NOMO-1 (cell line): Measurements from ENCODE around the gene DAAM2.

Experiments
- DNase-seq, 2 experiments: peaks; one replicate each; lab custom pipeline; 2025; ENCODE audit not compliant: unreplicated experiment in 2 of 2; lab: John Stamatoyannopoulos, UW

The DAAM2 gene

DNA sequence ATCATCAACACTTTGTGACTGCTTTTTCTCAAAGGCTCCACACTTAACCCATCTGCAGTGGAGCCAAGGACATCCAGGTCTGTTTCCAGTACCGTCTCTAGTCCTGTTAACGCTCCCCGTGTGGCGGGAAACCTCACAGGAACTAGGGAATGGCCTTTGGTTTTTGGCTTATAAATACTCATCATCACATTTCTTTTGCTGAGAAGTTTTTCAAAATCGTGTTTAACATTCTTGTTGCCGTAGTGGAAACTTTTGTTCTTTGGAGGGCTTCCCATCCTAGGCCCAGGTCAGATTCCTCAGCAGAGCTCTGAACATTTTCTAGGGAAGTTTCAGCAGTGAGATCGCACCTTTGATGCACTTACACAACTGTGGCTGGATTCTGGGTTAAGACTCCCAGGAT is 24.6 kb downstream of the DAAM2 start:
- DNase-seq, result no peak

DNA sequence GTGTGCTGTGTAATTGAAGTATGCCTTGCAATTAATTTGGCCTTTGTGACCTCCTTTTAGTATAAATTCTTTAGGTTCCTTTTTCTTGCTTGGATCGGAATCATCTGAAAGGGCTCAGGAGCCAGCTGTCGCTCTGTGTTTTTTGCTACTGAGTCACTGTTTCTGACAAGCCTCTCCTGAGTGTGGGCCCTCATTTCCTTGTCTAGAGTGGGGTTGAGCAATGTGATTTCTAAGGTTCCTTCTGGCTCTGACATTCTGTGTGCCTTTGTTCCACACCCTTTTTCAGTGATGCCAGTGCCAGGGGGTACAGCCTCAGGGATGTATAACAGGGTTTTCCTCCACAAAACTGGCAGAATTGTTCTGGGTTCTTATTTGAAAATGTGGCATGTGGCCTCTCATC is 26.5 kb downstream of the DAAM2 start:
- DNase-seq, result no peak

DNA sequence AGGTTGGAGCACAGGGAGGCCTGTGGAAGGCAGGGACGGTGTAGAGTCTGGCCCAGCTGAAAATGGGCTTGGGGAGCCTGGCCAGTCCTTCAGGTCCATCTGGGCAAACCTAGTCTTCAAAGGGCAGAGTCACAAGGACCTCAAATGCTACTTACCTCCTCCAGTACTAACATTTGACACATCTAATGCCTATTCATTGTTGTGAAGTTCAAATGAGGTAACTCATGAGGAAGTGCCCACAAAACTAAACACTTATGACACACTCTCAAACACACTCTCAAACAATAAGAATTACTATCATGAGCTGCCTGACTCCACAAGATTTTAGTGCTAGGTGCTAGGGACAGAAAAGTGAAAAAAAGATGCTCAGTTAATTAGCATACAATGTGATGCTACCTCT is 27.1 kb downstream of the DAAM2 start:
- DNase-seq, result no peak

DNA sequence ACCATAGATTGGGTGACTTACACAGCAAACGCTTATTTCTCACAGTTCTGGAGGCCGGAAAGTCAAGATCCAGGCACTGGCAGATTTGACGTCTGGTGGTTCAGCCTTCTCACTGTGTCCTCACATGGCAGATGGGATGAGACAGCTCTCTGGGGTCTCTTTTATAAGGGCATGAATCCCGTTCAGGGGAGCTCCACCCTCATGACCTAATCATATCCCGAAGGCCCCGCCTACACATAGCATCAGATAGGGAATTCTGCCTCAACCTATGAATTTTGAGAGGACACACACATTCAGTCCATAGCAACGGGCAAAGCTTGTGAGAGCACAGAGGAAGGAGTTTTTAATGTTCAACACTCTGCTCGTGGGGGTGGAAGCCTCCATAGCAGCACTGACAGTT is 27.5 kb downstream of the DAAM2 start:
- DNase-seq, result no peak

DNA sequence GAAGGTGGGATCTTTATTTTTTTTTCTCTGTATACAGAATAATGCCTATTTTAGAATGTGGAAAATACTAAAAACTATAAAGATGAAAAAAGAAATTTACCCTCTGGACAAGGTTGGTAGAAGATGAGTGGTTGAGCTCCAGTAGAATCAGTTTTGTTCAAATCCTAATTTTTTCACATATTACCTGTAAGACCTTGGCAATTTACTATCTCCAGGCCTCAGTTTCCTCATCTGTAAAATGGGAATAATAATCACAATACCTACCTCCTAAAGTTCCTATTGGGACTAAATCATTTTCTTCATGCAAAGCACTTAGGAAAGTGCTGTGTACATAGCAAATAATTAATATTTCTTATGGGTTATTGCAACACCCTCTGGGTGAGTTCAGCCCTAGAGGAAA is 28.4 kb downstream of the DAAM2 start:
- DNase-seq, result no peak

DNA sequence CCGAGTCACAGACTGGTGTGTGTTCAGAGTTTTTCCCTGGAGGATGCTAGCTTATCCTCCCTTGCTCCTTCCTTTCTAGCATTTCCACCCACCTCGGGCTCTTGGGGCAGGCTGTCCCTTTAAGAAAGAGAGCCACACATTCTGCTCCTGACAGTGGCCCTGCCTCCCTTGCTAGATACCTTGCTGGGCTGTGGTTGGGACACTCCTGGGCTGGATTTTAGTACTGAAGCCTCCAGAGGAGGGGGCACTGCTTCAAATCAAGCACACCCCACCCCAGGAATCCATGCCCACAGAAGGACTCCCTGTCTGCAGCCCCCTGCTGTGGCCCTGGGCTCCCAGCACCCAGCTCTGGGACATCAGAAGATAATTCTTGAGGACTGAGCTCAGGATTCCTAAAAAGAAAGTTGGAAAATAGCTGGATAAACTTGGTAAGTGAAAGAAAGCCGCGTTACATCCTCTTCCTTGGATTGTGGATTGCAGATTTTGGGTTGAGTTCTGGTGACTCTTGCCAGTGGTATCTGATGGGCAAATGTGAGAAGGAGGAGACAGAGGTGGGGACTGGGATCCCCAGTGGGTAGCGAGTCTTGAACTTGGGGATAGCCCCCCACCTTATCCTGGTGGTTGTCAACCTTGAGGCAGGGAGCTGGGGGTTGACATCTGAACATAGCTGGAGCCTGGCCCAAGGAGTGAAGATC is 29.0 kb downstream of the DAAM2 start:
- no peak for DNase-seq

DNA sequence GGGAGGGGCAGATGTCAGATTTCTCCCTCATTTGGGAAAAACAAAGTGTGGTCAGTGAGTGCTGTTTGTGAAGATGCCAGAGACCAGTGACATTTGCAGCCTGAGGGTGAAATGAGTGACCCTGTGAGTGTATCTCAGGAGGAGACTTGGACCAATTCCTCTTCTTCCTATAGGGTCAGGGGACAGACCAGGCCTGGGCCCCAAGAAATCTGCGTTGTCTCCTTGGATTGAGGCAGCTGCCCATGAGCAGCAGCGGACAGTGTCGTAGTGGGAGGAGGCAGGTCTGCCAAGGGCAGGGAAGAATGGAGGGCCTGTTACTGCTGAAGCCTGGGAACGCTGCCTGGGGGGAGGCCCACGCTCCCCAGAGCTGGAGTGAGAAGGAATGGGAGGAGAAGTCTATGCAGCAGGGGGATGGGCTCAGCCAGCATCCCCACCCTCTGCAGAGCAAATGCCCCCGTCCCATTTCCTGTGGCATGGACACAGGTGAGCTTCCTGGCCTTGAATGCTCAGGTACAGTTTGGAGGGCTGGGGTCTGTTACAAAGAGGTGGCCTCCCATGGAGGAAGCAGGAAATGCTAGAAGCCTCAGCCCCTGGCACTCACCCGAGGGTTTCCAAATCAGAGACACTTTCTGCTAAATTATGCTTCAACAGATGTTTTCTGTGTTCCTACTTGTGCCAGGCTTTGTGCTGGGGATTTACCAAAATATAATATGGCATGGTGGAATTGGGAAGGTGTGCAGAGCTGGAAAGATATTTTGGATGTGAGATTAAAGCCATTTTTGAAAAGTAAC is 29.8 kb downstream of the DAAM2 start:
- no peak for DNase-seq

DNA sequence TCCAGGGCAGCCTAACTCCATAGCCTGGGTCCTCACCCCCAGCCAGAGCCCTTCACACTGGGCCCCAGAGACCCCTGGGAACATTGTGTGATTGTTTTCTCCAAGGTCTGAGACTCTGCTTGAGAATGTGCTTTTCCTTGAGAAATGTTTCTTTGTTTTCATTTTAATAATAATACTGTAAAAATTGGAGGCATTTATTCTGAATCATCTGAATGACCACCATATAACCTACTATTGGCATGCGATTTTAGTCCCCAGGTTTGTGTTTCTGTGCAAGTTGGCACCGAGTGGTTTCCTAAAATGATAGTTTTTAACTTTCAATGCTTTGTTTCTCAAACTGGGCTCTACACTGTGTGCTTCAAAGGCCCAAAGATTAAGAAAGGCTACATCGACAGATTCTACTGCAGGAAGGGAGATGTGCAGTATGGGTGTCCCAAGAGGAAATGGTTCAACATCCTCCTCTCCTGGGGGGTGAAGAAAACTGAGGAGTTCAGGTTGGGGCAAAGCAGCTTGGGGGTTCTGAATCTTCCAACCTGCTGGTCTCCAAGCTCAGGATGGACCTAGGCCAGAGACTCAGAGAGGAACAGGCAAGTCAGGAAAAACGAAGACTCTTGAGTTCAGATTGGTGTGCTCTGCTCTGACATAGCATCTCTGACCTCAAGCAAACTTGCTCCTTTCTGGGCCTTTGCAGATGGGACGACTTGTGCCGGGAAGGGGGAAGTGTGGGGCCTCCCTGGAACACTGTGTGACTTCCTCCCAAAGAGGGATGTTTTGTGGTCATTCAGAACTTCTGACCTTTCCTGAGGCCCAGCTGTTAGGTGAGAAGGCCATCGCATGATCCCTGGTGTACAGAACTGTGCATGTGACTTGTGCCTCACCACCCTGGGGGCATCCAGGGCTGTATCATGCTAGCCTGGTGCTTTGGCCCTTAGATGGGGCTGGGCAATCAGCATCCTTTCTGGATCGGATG is 31.0 kb downstream of the DAAM2 start:
- no peak for DNase-seq

DNA sequence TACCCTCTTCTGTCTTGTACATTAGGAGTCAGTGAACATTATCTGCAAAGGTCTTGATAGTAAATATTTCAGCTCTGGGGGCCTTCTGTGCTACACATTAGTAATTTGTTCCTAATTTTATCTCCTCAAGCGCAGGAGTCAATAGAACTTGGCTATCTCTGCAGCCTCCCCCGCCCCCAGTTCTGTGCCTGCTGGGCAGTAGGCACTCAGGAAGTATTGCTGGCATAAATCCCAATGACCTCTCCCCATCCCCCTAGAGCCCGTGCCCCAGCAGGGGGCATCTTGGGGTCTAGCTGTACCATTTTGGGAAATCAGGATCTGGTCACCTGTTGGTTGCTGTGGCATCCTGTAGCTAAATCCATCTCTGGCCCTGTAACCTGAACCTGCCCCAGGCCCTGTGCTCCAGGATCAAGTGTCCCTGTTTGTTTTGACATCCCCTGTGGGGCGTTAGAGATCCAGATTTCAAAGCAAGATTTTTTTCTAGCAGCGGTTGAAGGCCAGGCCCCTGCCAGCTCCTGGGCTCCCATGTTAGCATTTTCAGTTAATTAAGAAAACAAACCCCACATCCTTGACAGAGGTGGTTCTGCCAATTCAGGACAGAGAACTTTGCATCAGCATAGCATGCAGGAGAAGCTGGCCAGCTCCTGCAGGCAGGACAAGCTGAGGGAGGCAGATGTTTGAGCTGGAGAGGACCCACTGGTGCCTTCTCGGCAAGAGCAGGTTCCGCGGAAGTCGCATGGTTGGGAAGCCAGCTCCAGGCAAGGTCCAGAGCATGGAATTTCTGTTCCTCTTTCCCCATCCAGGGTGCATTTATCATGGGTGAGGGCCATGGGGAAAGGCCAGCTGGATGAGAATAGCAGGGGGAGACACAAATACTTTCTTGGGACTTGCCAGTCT is 32.1 kb downstream of the DAAM2 start:
- no peak for DNase-seq

DNA sequence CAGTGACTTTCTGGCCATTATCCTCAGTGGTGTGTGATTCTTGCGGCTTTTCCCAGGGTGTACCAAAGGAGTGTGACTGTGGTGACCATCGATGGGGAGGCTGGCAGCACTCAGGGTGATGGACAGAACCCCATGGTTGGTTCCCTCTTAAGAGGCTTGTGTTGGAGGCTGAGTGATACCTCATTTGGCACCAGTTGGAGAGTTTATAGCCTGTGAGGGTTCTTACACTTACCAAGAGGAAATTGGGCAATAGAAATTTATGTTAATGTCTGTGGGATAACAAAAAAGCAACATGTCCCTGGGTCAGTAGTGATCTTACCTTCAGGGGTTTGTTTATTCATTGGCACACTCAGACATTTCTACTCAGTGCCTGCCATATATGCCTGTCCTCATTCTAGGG is 37.2 kb downstream of the DAAM2 start:
- no peak for DNase-seq

DNA sequence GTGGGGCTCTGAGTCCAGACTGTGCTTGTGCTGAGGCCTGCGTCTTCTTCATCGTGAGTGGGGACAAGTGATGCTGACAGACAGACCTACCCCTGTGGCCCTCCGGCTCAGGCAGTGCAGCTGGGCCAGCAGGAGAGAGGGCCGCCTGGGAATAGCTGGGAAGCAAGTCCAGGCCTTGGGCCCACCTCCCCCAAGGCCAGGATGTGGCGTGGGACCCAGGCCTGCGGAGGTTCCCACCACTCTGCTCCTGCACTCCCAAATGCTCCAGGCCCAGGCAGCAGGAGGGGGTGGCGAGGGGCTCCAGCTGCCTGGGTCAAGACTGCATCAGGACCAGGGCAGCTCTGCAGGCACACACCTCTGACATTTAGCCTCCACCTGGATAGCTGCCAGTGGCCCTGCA is 38.3 kb downstream of the DAAM2 start:
- DNase-seq, result no peak

DNA sequence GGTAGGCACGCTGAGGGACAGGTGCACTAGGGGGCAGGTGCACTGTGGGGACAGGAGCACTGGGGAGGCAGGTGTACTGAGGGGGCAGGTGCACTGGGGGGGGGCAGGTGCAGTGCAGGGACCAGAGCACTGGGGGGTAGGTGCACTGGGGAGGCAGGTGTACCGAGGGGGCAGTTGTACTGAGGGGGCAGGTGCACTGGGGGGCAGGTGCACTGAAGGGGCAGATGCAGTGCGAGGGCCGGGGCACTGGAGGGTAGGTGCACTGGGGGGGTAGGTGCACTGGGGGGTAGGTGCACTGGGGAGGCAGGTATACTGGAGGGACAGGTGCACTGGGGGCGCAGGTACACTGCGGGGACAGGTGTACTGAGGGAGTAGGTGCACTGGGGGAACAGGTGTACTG is 39.5 kb downstream of the DAAM2 start:
- DNase-seq, result no peak

DNA sequence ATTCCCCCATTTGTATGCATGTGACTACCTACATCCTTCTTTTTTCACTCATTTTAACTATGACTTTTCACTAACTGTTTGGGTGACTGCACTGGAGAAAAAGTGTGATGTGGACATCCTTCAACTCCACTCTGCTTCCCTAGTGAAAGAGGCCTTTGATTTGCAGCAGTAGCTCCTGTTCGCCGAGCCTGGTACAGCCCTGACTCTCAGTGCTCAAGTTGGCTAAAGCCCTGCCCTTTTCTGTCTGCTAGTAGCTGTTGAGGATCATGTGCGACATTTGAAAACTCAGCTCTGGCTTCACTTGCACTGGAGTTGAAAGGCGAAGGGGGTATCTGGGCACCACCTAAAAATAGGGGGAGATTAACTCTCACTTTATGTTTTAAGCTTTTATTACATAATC is 42.1 kb downstream of the DAAM2 start:
- no peak for DNase-seq

DNA sequence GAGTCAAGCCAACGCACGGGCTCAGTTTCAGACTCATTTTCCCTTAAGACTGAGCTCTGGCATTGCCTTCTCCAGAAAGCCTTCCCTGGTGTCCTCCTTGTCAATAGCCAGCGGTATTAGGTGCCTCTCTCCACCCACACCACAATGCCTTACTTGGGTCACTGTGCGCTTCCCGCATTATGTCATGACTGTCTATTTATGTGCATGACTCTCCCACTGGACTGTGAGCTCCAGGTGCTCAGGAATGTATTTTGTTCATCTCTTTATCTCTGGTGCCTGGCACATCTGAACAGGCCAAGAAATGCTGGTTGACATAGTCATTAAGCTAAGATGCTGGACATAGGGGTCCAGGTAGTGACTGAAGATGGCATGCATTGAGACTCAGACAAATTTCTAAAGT is 42.7 kb downstream of the DAAM2 start:
- no peak for DNase-seq

DNA sequence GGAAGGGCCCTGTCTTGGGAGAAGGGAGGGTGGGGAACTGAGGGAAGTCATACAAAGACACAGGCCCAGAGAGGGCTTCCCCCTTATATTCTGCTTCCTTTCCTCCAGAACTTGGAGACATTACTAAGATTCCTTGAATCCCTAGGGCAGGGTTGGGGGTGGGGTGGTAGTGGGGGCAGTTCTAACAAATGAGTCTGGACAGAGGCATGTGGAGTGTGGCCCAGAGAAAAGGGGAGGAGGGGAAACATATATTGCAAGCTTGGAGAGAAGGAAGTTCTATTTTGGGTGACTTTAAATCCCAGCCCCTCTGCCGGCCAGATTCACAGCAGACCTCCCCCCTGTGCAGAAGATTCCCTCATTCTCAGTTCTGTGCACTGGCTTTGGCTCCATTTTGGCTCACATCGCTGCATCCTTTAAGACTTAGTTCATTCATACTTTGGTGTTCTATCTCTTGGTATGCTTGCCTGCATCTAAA is 43.7 kb downstream of the DAAM2 start:
- DNase-seq, result no peak

DNA sequence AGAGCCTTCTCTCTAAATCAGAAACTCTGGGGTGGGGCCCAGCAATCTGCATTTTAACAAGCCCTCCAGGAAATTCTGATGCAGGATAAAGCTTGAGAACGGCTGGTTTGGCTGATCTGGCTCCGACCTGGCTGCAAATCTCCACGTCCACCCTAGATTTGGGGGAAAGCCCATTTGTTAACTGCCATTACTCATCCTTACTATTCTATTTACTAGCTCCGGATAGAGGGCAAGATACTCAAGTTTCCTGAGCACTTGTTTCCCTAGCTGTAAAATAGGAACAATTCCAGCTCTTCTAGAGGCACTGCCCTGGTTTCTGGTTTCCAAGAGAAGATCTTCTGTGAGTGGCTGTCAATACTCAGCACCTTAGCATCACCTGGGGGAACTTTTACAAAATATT is 44.4 kb downstream of the DAAM2 start:
- DNase-seq, result no peak

DNA sequence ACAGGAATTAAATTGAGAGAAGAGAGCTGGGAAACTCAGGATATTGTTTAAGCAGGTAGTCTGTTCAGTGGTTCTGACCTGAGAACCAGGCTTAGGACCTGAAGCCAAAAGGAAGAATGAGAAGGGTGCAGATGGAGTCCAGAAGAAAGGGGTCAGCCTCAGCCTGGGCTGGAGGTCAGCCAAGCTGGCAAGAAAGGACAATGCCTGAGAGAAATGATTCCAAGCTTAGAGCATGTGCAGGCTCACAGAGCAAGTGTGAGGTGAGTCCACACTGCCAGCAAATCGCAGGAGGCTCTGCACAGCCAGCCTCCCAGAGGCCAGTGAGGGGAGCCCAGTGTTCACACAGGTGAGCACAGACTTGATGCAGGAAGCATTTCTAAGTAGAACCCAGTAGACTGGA is 47.3 kb downstream of the DAAM2 start:
- DNase-seq, result no peak

DNA sequence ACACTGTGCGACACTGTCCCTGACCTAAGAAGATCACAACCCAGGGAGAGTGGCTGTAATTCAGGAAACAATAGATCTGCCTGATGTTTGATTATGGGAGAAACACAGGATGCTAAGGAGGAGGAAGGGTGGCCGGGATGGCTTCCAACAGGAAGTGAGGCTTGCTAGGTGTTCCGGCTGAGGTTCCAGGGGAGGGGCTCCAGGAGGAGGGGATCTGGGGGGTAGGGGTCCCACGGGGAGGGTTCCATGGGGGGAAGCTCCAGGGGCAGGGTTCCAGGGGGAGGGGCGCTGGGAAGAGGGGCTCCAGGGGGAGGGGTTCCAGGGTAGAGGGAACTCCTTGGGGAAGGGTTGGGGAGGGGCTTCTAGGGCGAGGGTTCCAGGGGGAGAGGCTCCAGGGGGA is 48.6 kb downstream of the DAAM2 start:
- no peak for DNase-seq

DNA sequence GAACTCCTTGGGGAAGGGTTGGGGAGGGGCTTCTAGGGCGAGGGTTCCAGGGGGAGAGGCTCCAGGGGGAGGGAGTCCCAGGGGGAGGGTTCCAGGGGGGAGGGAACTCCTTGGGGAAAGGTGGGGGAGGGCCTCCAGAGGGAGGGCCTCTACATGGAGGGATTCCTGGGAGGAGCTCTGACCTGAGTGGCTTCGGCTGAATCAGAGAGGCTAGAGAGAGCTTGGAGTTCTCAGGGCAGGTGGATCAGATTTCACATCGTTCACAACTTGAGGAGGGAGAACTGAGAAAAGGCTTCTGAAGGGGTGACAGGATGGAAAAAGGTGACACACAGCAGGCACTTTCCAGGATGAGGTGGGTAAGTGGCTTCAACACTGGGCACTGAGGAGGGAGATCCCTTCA is 49.1 kb downstream of the DAAM2 start:
- no peak for DNase-seq

DNA sequence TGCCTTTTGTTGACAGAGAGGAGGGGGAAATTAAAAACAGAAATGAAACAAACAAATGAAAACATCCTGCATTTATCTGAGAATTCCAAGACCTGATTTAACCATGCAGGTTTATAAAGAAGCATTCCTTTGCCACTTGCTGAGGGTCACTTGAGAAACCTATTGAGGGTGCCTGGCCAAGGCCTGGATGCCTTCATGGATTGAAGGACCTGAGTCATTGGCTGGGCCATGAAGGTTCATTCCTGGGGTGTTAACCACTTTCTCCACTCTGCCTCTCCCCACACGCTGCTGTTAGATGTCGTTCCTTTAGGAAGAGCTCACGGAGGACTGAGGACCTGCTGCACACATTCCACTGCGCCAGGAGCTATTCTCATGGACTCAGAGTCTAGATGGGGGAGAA is 49.7 kb downstream of the DAAM2 start:
- DNase-seq, result no peak
